ACC112 (cell line): ENCODE measurements around the gene AOC1.

Source experiments
- H2AFZ ChIP-seq: fragments of 200-600 bp; sonication (generic); one replicate; pipeline ENCODE4 v1.6.0; 2017; ENCODE audit warnings: antibody characterized with exemption, low read length; ENCODE audit not compliant: unreplicated experiment
- H3K27ac ChIP-seq: fragments of 200-600 bp; sonication (generic); 2 replicates; pipeline ENCODE4 v1.5.1; 2014; ENCODE audit warnings: low read depth, mild to moderate bottlenecking, antibody characterized with exemption, low read length, moderate library complexity
- H3K27me3 ChIP-seq: fragments of 200-600 bp; sonication (generic); 2 replicates; pipeline ENCODE4 v1.6.1; 2014; ENCODE audit warnings: mild to moderate bottlenecking, antibody characterized with exemption, low read length, moderate library complexity, mixed read lengths; ENCODE audit not compliant: insufficient read depth
- H3K36me3 ChIP-seq: fragments of 200-600 bp; sonication (generic); 2 replicates; pipeline ENCODE4 v1.6.1; 2016; ENCODE audit warnings: mild to moderate bottlenecking, antibody characterized with exemption, low read length, moderate library complexity, mixed read lengths; ENCODE audit not compliant: insufficient read depth
- H3K4me1 ChIP-seq: fragments of 200-600 bp; sonication (generic); one replicate; pipeline ENCODE4 v1.6.1; 2016; ENCODE audit warnings: low read length, mixed read lengths; ENCODE audit not compliant: insufficient read depth, unreplicated experiment, control insufficient read depth
- H3K4me3 ChIP-seq: fragments of 200-600 bp; sonication (generic); 2 replicates; pipeline ENCODE4 v1.5.1; 2014; ENCODE audit warnings: mild to moderate bottlenecking, low read depth, low read length
- H3K79me2 ChIP-seq: fragments of 200-600 bp; sonication (generic); one replicate; pipeline ENCODE4 v1.6.0; 2016; ENCODE audit warnings: low read length; ENCODE audit not compliant: control insufficient read depth, unreplicated experiment, insufficient read depth

Gene AOC1

DNA sequence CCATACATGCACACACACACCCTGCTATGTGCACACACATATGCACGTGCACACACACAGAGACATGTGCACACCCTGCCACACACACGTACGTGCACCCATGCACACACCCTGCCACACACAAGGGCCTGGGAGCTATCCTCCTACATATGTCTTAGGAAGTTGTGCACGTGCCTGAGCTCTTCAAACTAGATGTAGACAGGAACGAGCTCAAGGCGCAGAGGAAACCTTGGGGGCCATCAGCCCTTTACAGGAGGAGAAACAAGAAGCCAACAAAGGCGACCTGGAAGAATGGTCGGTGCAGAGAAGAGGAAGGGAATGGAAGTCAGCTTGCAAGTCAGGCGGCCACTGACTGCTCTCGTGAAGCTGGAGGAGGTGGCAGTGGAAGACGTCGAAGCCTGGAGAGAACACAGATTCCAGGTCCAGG, 58.7 kb downstream of the AOC1 start:
- Histone ChIP-seq H3K27ac (no peak overlapping the region), H3K4me1 (no peaks in the 10 kb centered on the region), H3K27me3 (peaks cover 71% of the 10 kb centered on the region), H3K36me3 (no peaks in the 10 kb centered on the region), H3K4me3 (no peak overlapping the region), H3K79me2 (no peaks in the 10 kb centered on the region), H2AFZ (no peak overlapping the region)
